Colonic mucosa (tissue), 4 donors: Measurements from ENCODE around the gene RARRES1. TPM values are rescaled to one million over a fixed set of nuclear protein-coding genes. Genes with fewer than 3 reads are reported as not detected.

ENCODE experiments used
- DNase-seq: peaks from one replicate; pipeline ENCODE4 v3.0.0-alpha.2; 2020
- H3K27ac ChIP-seq: fragments of 200-600 bp; one replicate; pipeline ENCODE4 v1.8.0; 2021
- H3K27me3 ChIP-seq: fragments of 200-600 bp; one replicate; pipeline ENCODE4 v1.8.0; 2021
- H3K36me3 ChIP-seq: fragments of 200-600 bp; one replicate; pipeline ENCODE4 v1.8.0; 2021
- H3K4me1 ChIP-seq: fragments of 200-600 bp; one replicate; pipeline ENCODE4 v1.8.0; 2021; ENCODE audit warnings: mild to moderate bottlenecking
- H3K4me3 ChIP-seq: fragments of 200-600 bp; one replicate; pipeline ENCODE4 v1.8.0; 2021
- H3K9ac ChIP-seq, 2 donors: one replicate each; pipeline ENCODE4 v1.7.0; 2013; ENCODE audit warnings: control low read depth in 2 of 2, low read depth in 2 of 2, low read length in 2 of 2
- H3K9me3 ChIP-seq: fragments of 200-600 bp; one replicate; pipeline ENCODE4 v1.8.0; 2021
- intact Hi-C: fragments of 100-400 bp; cut with DNase I; formaldehyde crosslinking; loops from one replicate; pipeline ENCODE4 v1.14.1; 2022
- total RNA-seq, 2 donors: library from RNA; stranded (reverse); fragmentation: NEBNext Ultra II Directional in 1 of 2; extraction: Animal tissue kit (Norgen Biotek cat#: 25700) in 1 of 2; gene quantifications; one replicate each; pipeline ENCODE4 v1.2.1, GENCODE V29; 2021
- TF ChIP-seq, protein P1 (sequence below): fragments of 200-600 bp; IDR thresholded peaks from one replicate; pipeline ENCODE4 v1.8.0; 2022; ENCODE audit warnings: antibody characterized with exemption, mild to moderate bottlenecking
- donor health status: healthy.
- donor health status: DM: no; HTN: no; CAD: no.
- donor health status: DM: no; HTN: no; CAD: no.

Gene RARRES1
- total RNA-seq, 2 donors from 2014 or later, result 30.6 to 79.5 TPM

DNA sequence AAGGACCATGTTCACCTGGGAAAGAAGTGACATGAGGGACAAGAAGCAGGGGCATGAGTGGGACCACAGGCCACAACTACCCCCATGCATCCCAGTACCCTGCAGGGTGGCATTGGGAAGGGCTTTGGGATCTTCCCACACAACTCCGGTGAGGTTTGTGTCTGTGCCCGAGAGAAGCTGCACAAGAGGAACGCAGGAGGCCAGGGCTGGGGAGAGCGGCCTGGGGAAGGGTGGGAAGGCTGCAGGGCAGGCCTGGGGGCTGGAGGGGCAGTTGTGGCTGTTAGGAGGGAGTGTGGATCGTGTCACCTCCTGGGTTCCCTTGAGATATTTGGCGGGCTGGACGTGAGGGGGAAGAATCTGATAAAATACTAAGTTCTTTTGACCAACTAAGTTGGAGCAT is 44.3 kb upstream of the RARRES1 start:
- Histone ChIP-seq H3K27ac (no peak overlapping the region), H3K27me3 (no peaks in the 10 kb centered on the region), H3K36me3 (no peaks in the 10 kb centered on the region), H3K9me3 (no peaks in the 10 kb centered on the region), H3K4me1 (no peaks in the 10 kb centered on the region), H3K9ac (no peak overlapping the region), H3K4me3 (no peak overlapping the region)
- intact Hi-C loops, result no loop called here
- TF ChIP-seq, protein P1, sequence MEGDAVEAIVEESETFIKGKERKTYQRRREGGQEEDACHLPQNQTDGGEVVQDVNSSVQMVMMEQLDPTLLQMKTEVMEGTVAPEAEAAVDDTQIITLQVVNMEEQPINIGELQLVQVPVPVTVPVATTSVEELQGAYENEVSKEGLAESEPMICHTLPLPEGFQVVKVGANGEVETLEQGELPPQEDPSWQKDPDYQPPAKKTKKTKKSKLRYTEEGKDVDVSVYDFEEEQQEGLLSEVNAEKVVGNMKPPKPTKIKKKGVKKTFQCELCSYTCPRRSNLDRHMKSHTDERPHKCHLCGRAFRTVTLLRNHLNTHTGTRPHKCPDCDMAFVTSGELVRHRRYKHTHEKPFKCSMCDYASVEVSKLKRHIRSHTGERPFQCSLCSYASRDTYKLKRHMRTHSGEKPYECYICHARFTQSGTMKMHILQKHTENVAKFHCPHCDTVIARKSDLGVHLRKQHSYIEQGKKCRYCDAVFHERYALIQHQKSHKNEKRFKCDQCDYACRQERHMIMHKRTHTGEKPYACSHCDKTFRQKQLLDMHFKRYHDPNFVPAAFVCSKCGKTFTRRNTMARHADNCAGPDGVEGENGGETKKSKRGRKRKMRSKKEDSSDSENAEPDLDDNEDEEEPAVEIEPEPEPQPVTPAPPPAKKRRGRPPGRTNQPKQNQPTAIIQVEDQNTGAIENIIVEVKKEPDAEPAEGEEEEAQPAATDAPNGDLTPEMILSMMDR, result no peak
- no peak for DNase-seq

DNA sequence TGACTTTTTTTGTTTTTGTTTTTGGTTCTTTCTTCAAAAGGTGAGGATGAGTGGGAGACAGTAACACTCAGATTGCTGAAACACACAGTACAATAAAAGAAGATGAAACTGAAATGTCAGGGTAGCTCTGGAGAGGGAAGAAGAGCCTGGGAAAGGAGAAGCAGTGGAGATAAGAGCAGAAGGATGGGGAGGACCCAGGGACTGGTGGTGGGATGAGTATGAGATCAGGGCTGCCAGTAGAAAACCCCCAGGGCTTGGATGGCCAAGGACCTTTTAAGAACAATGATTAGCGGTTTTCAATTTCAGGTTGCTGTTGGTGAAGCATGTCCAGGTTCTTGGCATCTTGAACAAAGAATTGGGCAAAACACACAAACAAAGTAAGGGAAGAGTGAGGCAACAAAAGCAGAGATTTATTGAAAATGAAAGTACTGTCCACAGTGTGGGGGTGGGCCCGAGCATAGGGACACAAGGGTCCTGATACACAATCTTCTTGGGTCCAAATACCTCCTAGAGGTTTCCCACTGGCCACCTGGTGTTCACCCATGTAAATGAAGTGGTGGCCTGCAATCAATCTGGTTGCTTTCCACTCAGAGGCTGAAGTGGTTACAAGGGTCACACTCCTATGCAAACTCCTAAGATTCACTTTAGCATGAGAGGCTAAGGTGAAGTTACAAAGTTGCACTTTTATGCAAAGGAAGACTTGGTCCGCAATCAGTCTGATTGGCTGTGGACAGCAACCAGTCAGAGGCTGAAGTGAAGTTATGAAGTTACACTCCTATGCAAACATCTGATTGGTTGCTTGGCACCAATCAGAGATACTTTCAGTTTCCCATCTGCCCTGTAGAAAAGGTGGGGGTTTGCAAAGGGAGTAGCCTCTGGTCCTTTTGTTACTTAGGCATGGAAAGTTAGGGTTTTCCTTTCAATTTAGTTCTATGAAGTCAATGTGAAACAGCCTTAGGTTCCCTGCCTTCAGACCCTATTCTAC is 43.5 kb upstream of the RARRES1 start:
- H3K36me3 ChIP-seq, result no peaks in the 10 kb centered on the region
- H3K9ac ChIP-seq, result no peak overlapping the region
- no peaks in the 10 kb centered on the region for H3K4me1 ChIP-seq
- no peaks in the 10 kb centered on the region for H3K9me3 ChIP-seq
- intact Hi-C loops, result no loop called here
- no peaks in the 10 kb centered on the region for H3K27me3 ChIP-seq
- no peak for DNase-seq
- TF ChIP-seq, protein P1, result no peak
- H3K27ac ChIP-seq, result no peak overlapping the region
- H3K4me3 ChIP-seq, result no peak overlapping the region

DNA sequence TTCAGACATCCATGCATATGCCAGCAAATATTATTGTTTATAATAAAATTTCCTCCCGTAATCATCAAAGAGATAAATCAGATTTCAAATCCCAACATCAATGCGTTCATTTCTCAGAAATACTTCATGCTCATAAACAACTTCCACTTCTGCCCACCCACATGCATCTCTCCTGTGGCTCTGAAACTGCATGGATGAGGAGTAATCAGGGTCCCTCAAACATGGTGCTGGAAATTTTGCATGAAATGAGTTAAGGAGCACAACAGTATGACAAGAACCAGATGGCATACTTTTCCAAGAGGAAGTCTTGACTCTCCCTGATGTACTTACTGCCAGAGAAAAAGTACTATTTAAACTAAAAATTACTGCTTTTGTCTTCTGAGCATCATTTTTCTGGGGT is 42.7 kb upstream of the RARRES1 start:
- TF ChIP-seq, protein P1, result no peak
- no peak overlapping the region for H3K27ac ChIP-seq
- no peaks in the 10 kb centered on the region for H3K4me1 ChIP-seq
- no peak for DNase-seq
- H3K27me3 ChIP-seq, result no peaks in the 10 kb centered on the region
- H3K36me3 ChIP-seq, result no peaks in the 10 kb centered on the region
- H3K9me3 ChIP-seq, result no peaks in the 10 kb centered on the region
- H3K9ac ChIP-seq, result no peak overlapping the region
- H3K4me3 ChIP-seq, result no peak overlapping the region
- intact Hi-C loops, result no loop called here

DNA sequence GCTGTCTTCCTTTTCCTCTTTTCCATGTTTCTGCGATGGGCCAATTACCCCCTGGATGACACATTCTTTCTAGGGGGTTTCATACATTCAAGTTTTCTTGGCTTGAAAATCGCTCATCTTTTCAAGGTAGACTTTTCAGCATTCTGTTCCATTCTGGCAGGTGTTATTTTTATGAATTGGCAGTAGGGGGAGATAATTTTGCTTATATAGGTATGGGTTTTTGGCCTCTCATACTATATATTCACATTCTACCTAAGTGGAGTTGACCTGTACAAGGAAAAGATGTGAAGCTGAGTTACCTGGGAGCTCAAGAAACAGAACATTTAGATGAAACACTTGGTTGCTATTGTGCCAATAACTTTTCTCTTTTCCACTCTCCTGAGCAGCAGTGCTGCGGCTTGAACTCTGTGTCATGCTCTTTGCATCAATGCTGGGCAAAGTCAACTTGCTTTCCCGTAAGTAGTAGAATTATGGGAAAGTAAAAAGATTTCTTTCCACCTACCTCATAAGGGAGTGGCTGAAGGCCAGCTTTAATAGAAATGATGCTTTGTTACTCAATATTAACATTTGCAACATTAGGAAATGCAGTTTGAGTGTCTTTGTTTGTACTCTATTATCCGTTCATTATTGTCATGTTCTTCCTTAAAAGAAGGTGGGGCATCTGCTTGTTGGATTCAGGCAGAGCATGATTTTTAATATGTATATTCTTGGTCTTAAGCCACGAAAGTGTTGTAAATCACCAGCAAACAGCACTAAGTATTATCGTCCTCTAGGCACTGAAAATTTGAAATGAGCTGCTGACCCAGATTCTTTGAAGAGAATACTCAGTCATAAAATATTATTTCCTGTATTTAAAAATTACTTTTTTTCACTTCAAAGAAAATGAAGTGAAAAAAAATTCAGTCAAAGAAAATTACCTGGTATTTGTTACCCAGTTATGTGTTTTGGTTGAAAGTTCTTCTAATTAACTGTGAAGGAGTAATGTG is 41.9 kb upstream of the RARRES1 start:
- Histone ChIP-seq H3K27ac (no peak overlapping the region), H3K9me3 (no peaks in the 10 kb centered on the region), H3K9ac (no peak overlapping the region), H3K27me3 (no peaks in the 10 kb centered on the region), H3K4me3 (no peak overlapping the region), H3K4me1 (no peaks in the 10 kb centered on the region), H3K36me3 (no peaks in the 10 kb centered on the region)
- intact Hi-C loops, result no loop called here
- TF ChIP-seq, protein P1, result no peak
- no peak for DNase-seq

DNA sequence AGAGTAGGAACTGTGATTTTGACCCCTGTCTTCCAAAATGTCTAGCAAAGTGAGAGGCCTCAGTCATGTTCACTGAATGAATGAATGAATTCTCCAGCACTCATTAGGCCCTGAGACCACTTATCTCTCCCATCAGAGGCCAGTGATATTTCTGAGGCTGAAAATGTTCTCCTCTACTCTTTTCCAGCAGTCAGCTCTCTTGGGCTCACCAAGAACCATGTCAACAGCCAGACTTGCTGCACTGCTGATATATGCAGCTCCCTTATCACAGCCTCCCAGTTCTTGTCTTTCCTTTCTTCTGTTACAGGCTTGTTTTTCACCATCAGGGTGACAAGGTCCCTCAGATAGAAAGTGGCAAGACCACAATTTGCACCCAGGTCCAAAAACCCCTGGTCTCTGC is 40.9 kb upstream of the RARRES1 start:
- intact Hi-C loops, result no loop called here
- Histone ChIP-seq H3K36me3 (no peaks in the 10 kb centered on the region), H3K4me1 (peaks cover 6% of the 10 kb centered on the region), H3K9ac (no peak overlapping the region), H3K4me3 (no peak overlapping the region), H3K27ac (no peak overlapping the region), H3K27me3 (no peaks in the 10 kb centered on the region), H3K9me3 (no peaks in the 10 kb centered on the region)
- TF ChIP-seq, protein P1, result no peak
- DNase-seq, result no peak
